HL-60 (cell line): ENCODE measurements around the gene CAMK2N1.
A peak's percentile ranks its signal among the peaks of the same experiment; 100 is the strongest.

Experiments used
- DNase-seq, 2 experiments: peaks; one replicate each; pipeline ENCODE4 v3.0.0-alpha.2; 2010 to 2020; ENCODE audit warnings: low read depth in 1 of 2, low spot score in 1 of 2
- H3K27ac ChIP-seq: fragments of 250-450 bp; sonication (Bioruptor Pico); replicated peaks from 2 replicates; pipeline ENCODE4 v1.5.1; 2020; ENCODE audit warnings: mild to moderate bottlenecking, moderate library complexity
- H3K27me3 ChIP-seq: fragments of 250-450 bp; sonication (Bioruptor Pico); 2 replicates; pipeline ENCODE4 v1.5.1; 2021; ENCODE audit warnings: mild to moderate bottlenecking, moderate library complexity; ENCODE audit not compliant: insufficient read depth, poor library complexity, severe bottlenecking
- H3K4me3 ChIP-seq: replicated peaks from 2 replicates; pipeline ENCODE4 v1.5.1; 2011; ENCODE audit warnings: mild to moderate bottlenecking, control low read depth, low read length; ENCODE audit not compliant: insufficient read depth
- CTCF ChIP-seq: IDR thresholded peaks from one replicate; pipeline ENCODE4 v1.5.1; 2011; ENCODE audit warnings: low read length, control low read depth, inconsistent platforms; ENCODE audit not compliant: insufficient read depth
- GABPA ChIP-seq: IDR thresholded peaks from 2 replicates; pipeline ENCODE4 v1.6.1; 2012; ENCODE audit warnings: low read depth
- POLR2AphosphoS5 ChIP-seq: IDR thresholded peaks from 2 replicates; pipeline ENCODE4 v1.6.1; 2012; ENCODE audit warnings: low read depth
- REST ChIP-seq: IDR thresholded peaks from 2 replicates; pipeline ENCODE4 v1.6.1; 2012; ENCODE audit warnings: low read depth; ENCODE audit not compliant: insufficient replicate concordance
- SPI1 ChIP-seq: IDR thresholded peaks from 2 replicates; pipeline ENCODE4 v1.6.1; 2012; ENCODE audit warnings: low read depth, mild to moderate bottlenecking, borderline replicate concordance

The CAMK2N1 gene

GRCh38 chr1:20440785-20441200 is 45.2 kb downstream of the CAMK2N1 start:
- Histone ChIP-seq H3K27ac (no peak overlapping the region), H3K4me3 (no peak overlapping the region), H3K27me3 (peaks cover 2% of the 10 kb centered on the region)
- DNase-seq = peak; percentile 13 to 38
- no peak for TF ChIP-seq CTCF
- TF ChIP-seq REST = no peak
- no peak for TF ChIP-seq SPI1
- TF ChIP-seq GABPA = no peak
- no peak for TF ChIP-seq POLR2AphosphoS5

GRCh38 chr1:20439282-20439681 is 46.7 kb downstream of the CAMK2N1 start:
- H3K27me3 ChIP-seq = peaks cover 2% of the 10 kb centered on the region
- no peak for DNase-seq
- TF ChIP-seq REST = peak; percentile 93
- TF ChIP-seq GABPA = no peak
- H3K4me3 ChIP-seq = no peak overlapping the region
- H3K27ac ChIP-seq = no peak overlapping the region

- H3K27me3 ChIP-seq = peaks cover 2% of the 10 kb centered on the region
- TF ChIP-seq REST (no peak), POLR2AphosphoS5 (no peak), SPI1 (no peak), CTCF (no peak), GABPA (no peak)
- DNase-seq = no peak
- H3K4me3 ChIP-seq = no peak overlapping the region
- no peak overlapping the region for H3K27ac ChIP-seq
Observed at GRCh38 chr1:20437640-20438039, 48.4 kb downstream of the CAMK2N1 start.

GRCh38 chr1:20432891-20433290 is 53.1 kb downstream of the CAMK2N1 start:
- Histone ChIP-seq H3K27ac (no peak overlapping the region), H3K4me3 (no peak overlapping the region), H3K27me3 (peaks cover 2% of the 10 kb centered on the region)
- TF ChIP-seq SPI1 (no peak), POLR2AphosphoS5 (no peak), GABPA (no peak), CTCF (no peak), REST (no peak)
- no peak for DNase-seq
